ENCODE measurements around the gene PCDHB2.
"Not testable (repeated sequence)": the region's sequence is repeated elsewhere in the genome, so short reads cannot be mapped to it uniquely, and the experiment has no call there.

PCDHB2 gene

DNA sequence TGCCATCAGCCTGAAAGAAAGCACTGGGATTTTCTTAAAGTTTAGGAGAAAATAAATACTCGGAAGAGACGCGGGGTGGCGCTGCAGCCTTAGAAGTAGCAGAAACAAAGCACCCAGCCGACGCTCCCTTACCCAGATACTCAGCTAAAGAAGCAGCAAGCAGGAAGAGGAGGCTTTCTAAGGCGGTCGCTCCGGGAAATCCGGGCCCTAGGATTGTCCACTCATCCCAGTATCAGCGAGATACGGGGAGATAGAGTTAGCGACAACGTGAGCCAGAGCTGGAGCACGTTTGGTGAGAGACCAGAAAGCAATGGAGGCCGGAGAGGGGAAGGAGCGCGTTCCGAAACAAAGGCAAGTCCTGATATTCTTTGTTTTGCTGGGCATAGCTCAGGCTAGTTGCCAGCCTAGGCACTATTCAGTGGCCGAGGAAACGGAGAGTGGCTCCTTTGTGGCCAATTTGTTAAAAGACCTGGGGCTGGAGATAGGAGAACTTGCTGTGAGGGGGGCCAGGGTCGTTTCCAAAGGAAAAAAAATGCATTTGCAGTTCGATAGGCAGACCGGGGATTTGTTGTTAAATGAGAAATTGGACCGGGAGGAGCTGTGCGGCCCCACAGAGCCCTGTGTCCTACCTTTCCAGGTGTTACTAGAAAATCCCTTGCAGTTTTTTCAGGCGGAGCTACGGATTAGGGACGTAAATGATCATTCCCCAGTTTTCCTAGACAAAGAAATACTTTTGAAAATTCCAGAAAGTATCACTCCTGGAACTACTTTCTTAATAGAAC lies at the start of gene PCDHB2:
PCDHB2 (plus strand) TSS at position 135 of the 782 bp plus-strand sequence; CDS start at position 311, 176 bp downstream.
- no peak for DNase-seq (ENCODE audit: low read depth in 2 of 2)

DNA sequence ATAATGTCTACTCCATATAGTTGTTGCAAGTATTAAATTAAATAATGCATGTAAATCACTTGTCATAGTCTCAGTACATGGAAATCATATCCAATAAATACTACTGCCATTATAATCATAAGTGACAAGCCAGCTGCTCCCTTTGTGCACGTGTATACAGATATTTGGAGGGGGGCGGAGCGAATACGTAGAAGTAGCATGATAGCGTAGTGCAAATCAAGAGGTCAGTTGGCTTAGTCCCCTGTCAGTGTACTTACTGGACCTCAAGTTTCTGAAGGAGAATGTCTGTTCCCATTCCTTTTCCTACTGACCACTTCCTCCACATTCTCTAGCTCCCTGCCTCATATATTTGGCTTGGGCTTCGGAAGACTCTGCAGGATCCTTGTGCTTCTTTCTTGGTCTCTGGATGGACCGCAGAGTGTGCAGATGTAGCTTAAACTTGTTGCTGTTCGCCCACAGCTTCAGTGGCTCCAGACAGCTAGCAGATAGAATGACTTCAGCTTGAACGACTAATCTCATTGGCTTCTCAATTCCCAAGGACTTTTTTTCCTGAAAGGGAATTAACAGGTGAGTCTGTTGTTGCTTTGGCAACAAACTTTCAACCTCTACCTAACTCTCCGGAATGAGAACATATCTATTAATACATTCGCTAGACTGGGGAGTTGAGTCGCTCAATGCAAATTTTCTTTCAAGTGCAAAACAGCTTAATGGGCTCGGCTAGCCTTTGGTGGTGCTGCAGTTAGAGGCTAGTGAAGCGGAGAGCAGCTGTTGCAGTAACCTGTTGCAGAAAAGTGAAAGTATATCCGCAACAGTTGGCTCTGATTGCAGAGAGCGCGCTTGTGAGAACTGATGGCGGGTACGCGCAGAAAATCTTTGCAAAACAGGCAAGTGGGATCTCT lies 43.5 kb upstream of the PCDHB2 start, which contains the start of gene PCDHB1:
PCDHB1 (plus strand) TSS at position 753 of the 899 bp plus-strand sequence; CDS start at position 850, 97 bp downstream.
- no peak for DNase-seq (ENCODE audit: low read depth in 2 of 2)

DNA sequence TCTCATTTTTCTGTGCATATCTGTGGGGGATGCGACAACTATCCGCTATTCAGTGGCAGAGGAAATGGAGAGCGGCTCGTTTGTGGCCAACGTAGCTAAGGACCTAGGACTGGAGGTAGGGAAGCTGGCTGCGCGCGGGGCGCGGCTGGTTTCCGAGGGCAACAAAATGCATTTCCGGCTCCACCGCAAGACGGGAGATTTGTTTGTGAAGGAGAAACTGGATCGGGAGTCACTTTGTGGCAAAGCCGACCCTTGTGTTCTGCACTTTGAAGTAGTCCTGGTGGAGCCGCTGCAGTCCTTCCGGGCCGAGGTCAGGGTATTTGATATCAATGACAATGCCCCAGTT lies 42.9 kb upstream of the PCDHB2 start:
- no peak for DNase-seq (ENCODE audit: low read depth in 2 of 2)

DNA sequence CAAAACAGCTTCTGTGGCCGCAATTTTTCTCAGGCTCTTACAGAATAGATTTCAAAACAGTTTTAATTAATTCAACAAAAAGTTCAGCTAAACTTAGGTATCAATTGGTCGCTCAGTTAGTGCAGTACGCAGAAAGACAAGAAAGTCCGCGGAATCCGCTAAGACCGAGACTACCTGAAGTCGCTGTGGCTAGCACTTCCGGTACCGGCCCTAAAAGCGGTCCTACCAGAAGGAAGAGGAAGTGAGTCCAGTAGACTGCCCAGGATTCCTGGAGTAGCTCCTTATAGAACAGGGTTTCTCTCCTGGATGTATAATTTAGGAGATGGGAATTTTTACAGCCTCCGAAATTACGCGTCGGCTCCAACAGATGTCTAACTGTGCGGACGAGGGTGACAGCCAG lies 16.6 kb upstream of the PCDHB2 start:
- no peak for DNase-seq (ENCODE audit: low read depth in 2 of 2)

DNA sequence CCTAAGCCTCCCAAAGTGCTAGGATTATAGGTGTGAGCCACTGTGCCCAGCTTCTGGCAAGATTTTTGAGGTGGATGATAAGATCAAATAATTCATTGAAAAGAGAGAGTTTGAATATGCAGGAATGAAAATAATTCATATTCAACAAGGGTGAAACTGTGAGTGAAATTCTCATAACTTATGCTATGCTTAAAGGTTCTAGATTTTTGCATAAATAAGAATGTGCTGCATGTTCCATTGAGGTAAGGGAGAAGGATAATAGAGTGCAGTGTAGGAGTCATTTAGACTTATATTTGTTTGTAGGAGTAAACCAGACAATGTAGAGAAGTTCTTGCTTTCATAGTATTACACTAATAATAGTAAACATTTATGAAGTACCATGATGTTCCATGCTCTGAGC lies 12.2 kb upstream of the PCDHB2 start:
- DNase-seq (ENCODE audit: low read depth in 2 of 2), result no peak

DNA sequence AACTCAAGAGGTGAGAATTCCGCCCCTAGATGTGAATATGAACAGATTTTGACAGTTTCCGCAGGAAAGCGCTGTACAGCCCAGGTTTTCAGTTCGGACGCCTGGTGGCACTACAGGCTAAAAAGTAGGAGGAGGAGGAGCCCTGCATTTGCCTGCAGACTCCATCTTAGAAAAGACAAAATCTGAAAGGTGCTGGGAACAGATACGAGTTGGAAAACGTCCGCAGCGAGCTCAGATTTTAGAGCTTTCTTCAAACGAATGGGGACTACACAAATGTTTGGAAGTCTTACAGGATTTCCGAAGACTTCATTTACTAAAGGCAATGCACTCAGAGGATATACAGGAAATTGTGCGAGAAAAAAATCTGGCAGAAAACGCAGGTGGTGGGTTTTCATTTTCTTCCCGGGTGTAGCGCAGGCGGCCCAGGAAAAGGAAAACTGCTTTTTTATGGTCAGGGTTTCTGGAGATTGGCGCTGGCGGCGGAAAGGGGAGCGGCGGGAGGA lies 9.9 kb upstream of the PCDHB2 start:
- DNase-seq (ENCODE audit: low read depth in 2 of 2), result no peak

DNA sequence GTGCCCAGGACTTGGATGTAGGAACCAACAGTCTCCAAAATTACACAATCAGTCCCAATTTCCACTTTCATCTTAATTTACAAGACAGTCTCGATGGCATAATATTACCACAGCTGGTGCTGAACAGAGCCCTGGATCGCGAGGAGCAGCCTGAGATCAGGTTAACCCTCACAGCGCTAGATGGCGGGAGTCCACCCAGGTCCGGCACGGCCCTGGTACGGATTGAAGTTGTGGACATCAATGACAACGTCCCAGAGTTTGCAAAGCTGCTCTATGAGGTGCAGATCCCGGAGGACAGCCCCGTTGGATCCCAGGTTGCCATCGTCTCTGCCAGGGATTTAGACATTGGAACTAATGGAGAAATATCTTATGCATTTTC lies 837 bp downstream of the PCDHB2 start:
- DNase-seq (ENCODE audit: low read depth in 2 of 2), result no peak

DNA sequence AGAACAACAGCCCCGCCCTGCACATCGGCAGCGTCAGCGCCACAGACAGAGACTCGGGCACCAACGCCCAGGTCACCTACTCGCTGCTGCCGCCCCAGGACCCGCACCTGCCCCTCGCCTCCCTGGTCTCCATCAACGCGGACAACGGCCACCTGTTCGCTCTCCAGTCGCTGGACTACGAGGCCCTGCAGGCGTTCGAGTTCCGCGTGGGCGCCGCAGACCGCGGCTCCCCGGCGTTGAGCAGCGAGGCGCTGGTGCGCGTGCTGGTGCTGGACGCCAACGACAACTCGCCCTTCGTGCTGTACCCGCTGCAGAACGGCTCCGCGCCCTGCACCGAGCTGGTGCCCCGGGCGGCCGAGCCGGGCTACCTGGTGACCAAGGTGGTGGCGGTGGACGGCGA lies 1.8 kb downstream of the PCDHB2 start:
- not testable (repeated sequence) for DNase-seq (ENCODE audit: low read depth in 2 of 2)

DNA sequence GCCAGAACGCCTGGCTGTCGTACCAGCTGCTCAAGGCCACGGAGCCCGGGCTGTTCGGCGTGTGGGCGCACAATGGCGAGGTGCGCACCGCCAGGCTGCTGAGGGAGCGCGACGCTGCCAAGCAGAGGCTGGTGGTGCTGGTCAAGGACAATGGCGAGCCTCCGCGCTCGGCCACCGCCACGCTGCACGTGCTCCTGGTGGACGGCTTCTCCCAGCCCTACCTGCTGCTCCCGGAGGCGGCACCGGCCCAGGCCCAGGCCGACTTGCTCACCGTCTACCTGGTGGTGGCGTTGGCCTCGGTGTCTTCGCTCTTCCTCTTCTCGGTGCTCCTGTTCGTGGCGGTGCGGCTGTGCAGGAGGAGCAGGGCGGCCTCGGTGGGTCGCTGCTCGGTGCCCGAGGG lies 2.2 kb downstream of the PCDHB2 start:
- not testable (repeated sequence) for DNase-seq (ENCODE audit: low read depth in 2 of 2)

DNA sequence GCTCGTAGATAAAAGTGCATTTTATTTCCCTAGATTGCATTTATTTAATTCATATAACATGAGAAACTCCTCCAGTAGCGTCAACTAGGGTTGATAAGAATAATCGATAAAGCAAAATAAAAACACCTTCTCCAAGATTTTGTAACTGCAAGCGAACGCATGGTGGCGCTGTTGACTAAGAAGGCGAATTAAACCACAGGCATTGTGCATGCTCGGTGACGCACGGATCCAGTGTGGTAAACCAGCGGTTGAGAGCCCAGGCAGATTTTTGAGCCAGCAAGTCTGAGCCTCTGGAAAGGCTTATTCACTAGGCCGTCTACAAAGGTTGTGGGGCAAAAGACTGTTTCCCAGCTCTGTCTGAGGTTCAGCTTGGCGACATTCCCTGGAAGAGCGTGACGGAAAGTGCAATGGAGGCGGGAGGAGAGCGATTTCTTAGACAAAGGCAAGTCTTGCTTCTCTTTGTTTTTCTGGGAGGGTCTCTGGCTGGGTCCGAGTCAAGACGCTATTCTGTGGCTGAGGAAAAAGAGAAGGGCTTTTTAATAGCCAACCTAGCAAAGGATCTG lies 5.9 kb downstream of the PCDHB2 start, which contains the start of gene PCDHB3:
PCDHB3 (plus strand) TSS at position 231 of the 563 bp plus-strand sequence; CDS start at position 408, 177 bp downstream.
- DNase-seq (ENCODE audit: low read depth in 2 of 2), result no peak

DNA sequence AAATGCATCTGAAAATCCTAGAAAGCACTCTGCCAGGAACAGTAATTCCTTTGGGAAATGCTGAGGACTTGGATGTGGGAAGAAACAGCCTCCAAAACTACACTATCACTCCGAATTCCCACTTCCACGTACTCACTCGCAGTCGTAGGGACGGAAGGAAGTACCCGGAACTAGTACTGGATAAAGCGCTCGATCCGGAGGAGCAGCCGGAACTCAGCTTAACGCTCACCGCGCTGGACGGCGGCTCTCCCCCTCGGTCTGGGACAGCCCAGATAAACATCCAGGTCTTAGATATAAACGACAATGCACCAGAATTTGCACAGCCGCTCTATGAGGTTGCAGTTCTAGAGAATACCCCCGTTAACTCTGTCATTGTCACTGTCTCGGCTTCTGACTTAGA lies 6.6 kb downstream of the PCDHB2 start:
- no peak for DNase-seq (ENCODE audit: low read depth in 2 of 2)

DNA sequence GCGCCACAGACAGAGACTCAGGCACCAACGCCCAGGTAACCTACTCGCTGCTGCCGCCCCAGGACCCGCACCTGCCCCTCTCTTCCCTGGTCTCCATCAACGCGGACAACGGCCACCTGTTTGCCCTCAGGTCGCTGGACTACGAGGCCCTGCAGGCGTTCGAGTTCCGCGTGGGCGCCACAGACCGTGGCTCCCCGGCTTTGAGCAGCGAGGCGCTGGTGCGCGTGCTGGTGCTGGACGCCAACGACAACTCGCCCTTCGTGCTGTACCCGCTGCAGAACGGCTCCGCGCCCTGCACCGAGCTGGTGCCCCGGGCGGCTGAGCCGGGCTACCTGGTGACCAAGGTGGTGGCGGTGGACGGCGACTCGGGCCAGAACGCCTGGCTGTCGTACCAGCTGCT lies 7.7 kb downstream of the PCDHB2 start:
- DNase-seq (ENCODE audit: low read depth in 2 of 2), result not testable (repeated sequence)

DNA sequence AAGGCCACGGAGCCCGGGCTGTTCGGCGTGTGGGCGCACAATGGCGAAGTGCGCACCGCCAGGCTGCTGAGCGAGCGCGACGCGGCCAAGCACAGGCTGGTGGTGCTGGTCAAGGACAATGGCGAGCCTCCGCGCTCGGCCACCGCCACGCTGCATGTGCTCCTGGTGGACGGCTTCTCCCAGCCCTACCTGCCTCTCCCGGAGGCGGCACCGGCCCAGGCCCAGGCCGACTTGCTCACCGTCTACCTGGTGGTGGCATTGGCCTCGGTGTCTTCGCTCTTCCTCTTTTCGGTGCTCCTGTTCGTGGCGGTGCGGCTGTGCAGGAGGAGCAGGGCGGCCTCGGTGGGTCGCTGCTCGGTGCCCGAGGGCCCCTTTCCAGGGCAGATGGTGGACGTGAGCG lies 8.1 kb downstream of the PCDHB2 start:
- not testable (repeated sequence) for DNase-seq (ENCODE audit: low read depth in 2 of 2)

DNA sequence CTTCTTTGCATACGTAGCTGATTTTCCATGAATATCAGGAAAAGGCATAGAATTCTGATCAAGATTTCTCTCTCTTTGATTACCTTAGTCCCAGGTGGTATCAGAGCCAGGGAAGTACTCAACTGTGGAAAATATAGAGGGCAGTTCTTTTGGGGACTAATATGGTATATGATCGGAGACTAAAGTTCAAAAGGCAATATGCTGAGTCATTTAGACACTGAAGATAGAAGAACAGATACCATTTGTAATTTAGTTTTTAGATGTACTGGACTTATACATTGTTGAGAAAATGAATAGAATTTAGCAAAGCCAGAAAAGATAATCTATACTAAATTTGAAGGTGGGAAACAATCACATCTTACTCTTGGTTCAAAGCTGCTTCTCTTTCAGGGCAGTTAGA lies 10.9 kb downstream of the PCDHB2 start:
- DNase-seq (ENCODE audit: low read depth in 2 of 2), result no peak

DNA sequence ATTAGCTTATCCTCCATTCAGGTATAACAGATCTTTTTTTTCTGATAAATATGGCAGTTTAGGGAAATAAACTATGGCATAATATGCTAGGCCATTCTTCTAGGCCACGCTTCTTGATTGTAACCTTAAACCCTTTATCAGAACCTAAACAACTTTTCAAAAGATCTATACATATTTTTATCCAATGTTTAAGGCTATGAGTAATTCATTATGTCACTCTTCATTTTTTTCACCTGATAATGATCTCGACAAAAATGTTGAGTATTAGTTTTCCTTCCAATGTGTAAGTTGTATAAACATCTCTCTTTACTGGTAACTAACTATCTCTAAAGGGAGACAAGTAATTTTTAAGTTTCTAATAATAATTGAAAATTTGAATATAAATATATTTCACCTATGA lies 24.8 kb downstream of the PCDHB2 start:
- no peak for DNase-seq (ENCODE audit: low read depth in 2 of 2)

DNA sequence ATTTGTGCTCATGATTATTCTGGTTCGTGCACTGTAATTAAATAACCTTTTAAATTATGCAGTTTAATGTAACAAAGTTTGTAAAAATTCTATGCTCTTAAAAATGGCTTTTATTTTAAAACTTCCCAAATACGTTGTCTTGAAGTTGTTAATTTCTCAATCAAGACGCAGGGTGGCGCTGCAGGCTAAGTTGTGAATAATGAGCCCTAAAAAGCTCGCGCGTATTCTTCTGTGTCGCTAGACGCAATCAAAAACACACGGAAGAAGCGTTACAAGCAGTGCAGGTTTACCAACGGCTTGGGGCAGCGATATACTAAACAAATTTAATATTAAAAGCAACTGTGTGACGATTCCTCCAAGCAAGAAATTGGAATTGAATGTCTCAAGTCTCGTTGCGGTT lies 27.1 kb downstream of the PCDHB2 start, which contains the start of gene PCDHB4:
PCDHB4 (plus strand) TSS at position 256 of the 400 bp plus-strand sequence. CDS start 181 bp downstream, outside the sequence.
- no peak for DNase-seq (ENCODE audit: low read depth in 2 of 2)

DNA sequence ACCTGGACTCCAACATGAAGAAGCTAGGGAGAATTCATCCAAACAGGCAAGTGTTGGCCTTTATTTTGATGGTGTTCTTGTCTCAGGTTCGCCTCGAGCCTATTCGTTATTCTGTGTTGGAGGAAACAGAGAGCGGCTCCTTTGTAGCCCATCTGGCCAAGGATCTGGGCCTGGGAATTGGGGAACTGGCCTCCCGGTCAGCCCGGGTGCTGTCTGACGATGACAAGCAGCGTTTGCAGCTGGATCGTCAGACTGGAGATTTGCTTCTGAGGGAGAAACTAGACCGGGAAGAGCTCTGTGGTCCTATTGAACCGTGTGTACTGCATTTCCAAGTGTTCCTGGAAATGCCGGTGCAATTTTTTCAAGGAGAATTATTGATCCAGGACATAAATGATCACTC lies 27.6 kb downstream of the PCDHB2 start:
- no peak for DNase-seq (ENCODE audit: low read depth in 2 of 2)

DNA sequence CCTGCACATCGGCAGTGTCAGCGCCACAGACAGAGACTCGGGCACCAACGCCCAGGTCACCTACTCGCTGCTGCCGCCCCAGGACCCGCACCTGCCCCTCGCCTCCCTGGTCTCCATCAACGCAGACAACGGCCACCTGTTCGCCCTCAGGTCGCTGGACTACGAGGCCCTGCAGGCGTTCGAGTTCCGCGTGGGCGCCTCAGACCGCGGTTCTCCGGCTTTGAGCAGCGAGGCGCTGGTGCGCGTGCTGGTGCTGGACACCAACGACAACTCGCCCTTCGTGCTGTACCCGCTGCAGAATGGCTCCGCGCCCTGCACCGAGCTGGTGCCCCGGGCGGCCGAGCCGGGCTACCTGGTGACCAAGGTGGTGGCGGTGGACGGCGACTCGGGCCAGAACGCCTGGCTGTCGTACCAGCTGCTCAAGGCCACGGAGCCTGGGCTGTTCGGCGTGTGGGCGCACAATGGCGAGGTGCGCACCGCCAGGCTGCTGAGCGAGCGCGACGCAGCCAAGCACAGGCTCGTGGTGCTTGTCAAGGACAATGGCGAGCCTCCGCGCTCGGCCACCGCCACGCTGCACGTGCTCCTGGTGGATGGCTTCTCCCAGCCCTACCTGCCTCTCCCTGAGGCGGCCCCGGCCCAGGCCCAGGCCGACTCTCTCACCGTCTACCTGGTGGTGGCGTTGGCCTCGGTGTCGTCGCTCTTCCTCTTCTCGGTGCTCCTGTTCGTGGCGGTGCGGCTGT lies 29.2 kb downstream of the PCDHB2 start:
- not testable (repeated sequence) for DNase-seq (ENCODE audit: low read depth in 2 of 2)

DNA sequence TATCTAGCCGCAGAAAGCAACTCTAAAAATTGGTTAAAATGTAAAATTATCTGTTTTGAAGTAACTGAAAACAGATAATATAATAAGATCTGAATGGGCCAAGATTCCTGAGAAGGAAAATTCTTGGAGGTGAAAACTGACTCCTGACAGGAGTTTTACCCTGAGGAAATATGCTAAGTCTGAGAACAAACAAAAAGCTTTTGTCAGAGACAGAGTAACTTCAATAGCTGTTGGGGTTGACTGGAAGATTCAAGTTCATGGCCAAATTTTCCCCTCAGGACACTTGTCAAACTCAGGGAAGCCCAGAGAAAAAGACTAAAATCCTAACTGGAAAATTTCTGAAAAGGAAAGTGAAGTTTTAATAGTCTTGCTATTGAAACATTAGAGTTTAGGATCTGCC lies 32.9 kb downstream of the PCDHB2 start:
- no peak for DNase-seq (ENCODE audit: low read depth in 2 of 2)

DNA sequence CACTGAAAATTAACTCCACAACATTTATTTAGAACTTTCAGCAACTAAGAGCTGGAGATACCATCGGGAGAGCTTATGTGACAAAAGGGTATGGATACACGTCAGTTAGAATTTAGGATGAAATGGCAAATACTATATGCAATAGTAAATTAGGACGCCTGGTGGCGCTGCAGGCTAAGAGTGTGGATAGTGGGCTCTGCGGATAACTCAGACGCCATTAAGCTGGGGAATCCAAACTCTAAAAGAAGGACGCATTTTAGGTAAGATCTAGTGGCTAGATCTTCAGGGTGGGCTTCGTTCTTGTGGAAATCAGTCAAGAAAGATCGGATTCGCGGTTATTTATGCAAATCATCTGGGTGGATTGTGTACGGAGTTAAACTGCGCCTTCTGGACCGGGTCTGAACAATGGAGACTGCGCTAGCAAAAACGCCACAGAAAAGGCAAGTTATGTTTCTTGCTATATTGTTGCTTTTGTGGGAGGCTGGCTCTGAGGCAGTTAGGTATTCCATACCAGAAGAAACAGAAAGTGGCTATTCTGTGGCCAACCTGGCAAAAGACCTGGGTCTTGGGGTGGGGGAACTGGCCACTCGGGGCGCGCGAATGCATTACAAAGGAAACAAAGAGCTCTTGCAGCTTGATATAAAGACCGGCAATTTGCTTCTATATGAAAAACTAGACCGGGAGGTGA lies 40.8 kb downstream of the PCDHB2 start, which contains the start of gene PCDHB5:
PCDHB5 (plus strand) TSS at position 177 of the 688 bp plus-strand sequence; CDS start at position 406, 229 bp downstream.
- no peak for DNase-seq (ENCODE audit: low read depth in 2 of 2)

All from stimulated activated CD8-positive, alpha-beta memory T cell treated with anti-CD3 and anti-CD28 coated beads, Interleukin-2, amount 100 ng/mL, for 1 hour (primary cell).